GM12874 (cell line): ENCODE measurements around the gene RARRES2.

Source experiments
- CTCF ChIP-seq: IDR thresholded peaks from 2 replicates; pipeline ENCODE4 v1.5.1; 2011; ENCODE audit warnings: low read depth, mild to moderate bottlenecking, control low read depth, low read length, moderate library complexity; ENCODE audit not compliant: insufficient read depth

RARRES2 gene

GRCh38 chr7:150341263-150342120 is at the start of gene RARRES2:
Gene RARRES2 (minus strand): TSS chr7:150341629. CDS start chr7:150340609, 1,020 bp downstream.
- no peak for TF ChIP-seq CTCF

DNA sequence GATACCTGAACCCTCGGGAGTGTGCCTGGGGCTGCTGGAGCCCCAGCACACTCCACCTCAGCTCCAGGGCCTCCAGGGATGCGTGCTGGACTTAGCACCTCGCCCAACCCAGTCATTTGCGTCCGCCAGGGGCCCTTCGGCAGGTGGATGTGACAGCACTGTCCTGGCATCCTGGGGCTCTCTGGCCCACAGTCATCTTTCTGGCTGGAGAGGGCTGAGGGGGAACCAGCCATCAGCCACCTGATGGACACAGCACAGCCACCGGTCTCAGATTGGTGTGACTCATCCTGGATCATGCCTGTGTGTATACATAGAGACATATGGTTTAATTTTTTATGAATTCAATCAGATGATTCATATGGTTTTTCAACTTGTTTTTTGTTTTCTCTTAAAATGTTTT is 48.8 kb upstream of the RARRES2 start:
- no peak for TF ChIP-seq CTCF

- TF ChIP-seq CTCF: no peak
Measured at GRCh38 chr7:150389532-150389816, 48.0 kb upstream of the RARRES2 start.

DNA sequence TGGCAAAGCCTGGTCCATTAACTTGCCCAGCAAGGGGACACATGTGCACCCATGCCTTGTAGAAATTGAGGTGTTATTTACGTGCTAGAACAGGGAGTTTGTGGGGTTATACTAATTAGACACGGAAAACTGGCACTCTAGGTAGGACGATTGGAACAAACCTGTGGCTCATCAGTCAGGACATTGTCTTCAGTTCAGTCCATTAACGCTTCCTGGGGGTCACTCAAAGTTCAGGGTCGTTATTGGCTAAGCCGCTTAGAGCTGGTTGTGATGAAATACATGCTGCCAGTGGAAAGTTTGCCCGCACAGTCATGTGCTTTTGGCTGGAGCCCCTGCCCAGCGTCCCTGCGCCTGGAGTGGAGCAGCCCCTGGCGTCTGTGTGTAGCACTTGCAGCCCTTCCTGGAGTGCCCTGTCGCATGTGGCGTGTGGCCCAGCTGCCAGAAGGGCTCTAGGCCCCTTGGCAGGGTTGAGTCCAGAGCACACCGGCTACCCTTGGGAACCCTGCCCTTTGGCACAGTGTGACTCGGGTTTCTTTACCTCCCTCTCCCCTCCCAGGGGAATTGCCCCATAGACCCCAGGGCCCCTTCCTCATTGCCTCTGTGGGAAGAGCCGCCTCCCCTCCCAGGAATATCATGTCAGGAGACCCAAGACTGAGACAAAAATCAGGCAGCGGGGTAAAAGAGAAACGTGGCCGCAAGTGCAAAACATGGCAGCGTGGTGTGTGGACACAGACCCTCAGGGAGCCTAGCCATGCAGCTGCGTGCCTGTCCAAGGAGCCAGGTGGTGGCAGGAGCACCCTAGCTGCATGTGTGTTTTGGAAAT is 47.5 kb upstream of the RARRES2 start:
- no peak for TF ChIP-seq CTCF

GRCh38 chr7:150388306-150388705 is 46.9 kb upstream of the RARRES2 start:
- TF ChIP-seq CTCF: no peak

GRCh38 chr7:150385302-150385723 is 43.9 kb upstream of the RARRES2 start:
- no peak for TF ChIP-seq CTCF
